Epithelial cell of esophagus (primary cell): ENCODE results near the gene ZNF687.
"Not testable (repeated sequence)": the region's sequence is repeated elsewhere in the genome, so short reads cannot be mapped to it uniquely, and the experiment has no call there.

ENCODE experiments used
- DNase-seq: peaks from one replicate; pipeline ENCODE4 v3.0.0; 2010; ENCODE audit warnings: low read depth
- H3K4me3 ChIP-seq: 2 replicates; pipeline ENCODE4 v1.5.1; 2011; ENCODE audit warnings: mild to moderate bottlenecking, low read length, control low read depth
- CTCF ChIP-seq: IDR thresholded peaks from 2 replicates; pipeline ENCODE4 v1.5.1; 2011; ENCODE audit warnings: low read depth, mild to moderate bottlenecking, low read length, control low read depth, inconsistent platforms; ENCODE audit not compliant: insufficient read depth; ENCODE audit errors: missing control alignments

The ZNF687 gene

GRCh38 chr1:151265446-151266236 is 16.5 kb upstream of the ZNF687 start:
- H3K4me3 ChIP-seq, result no peak overlapping the region
- DNase-seq, result no peak
- no peak for TF ChIP-seq CTCF

- no peak for DNase-seq
- TF ChIP-seq CTCF, result no peak
- no peak overlapping the region for H3K4me3 ChIP-seq
Measured at GRCh38 chr1:151266315-151266714, 15.8 kb upstream of the ZNF687 start.

- no peak for TF ChIP-seq CTCF
- no peak overlapping the region for H3K4me3 ChIP-seq
- DNase-seq, result no peak
Measured at GRCh38 chr1:151266821-151267220, 15.3 kb upstream of the ZNF687 start.

- no peak overlapping the region for H3K4me3 ChIP-seq
- no peak for TF ChIP-seq CTCF
- DNase-seq, result peak; percentile 88
Measured at GRCh38 chr1:151267760-151268159, 14.3 kb upstream of the ZNF687 start.

GRCh38 chr1:151273924-151274466 is 8.1 kb upstream of the ZNF687 start:
- no peak for TF ChIP-seq CTCF
- DNase-seq, result no peak
- no peak overlapping the region for H3K4me3 ChIP-seq

- not testable (repeated sequence) for DNase-seq, H3K4me3 ChIP-seq
Measured at GRCh38 chr1:151275341-151275740, 6.8 kb upstream of the ZNF687 start.

- no peak for TF ChIP-seq CTCF
- no peak overlapping the region for H3K4me3 ChIP-seq
- peak; percentile 39 for DNase-seq
Measured at GRCh38 chr1:151277249-151277648, 4.8 kb upstream of the ZNF687 start.
